Right ventricle myocardium inferior (tissue), 1 donor: ENCODE data around the gene BHLHE23. TPM values are rescaled to one million over a fixed set of nuclear protein-coding genes. Genes with fewer than 3 reads are reported as not detected.

Experiments used
- ATAC-seq: fragments of 200-7000 bp; cut with Tn5 transposase; one replicate; pipeline ENCODE4 v1.9.1; 2020; ENCODE audit warnings: mild to moderate bottlenecking, moderate library complexity
- DNase-seq: peaks from one replicate; pipeline ENCODE4 v3.0.0; 2021; ENCODE audit errors: missing footprints
- intact Hi-C: fragments of 100-400 bp; cut with DNase I; formaldehyde crosslinking; loops from one replicate; pipeline ENCODE4 v1.11.0; 2022
- total RNA-seq: library from RNA; stranded (reverse); fragmentation: NEBNext Ultra II Directional; extraction: Animal tissue kit (Norgen Biotek cat#: 25700); gene quantifications from one replicate; pipeline ENCODE4 v1.2.1, GENCODE V29; 2021
- donor health status: DM: no; HTN: yes; CAD: no; lungs with severe emphysema.

The BHLHE23 gene
- total RNA-seq, 1 donor from 2014 or later: not detected

DNA sequence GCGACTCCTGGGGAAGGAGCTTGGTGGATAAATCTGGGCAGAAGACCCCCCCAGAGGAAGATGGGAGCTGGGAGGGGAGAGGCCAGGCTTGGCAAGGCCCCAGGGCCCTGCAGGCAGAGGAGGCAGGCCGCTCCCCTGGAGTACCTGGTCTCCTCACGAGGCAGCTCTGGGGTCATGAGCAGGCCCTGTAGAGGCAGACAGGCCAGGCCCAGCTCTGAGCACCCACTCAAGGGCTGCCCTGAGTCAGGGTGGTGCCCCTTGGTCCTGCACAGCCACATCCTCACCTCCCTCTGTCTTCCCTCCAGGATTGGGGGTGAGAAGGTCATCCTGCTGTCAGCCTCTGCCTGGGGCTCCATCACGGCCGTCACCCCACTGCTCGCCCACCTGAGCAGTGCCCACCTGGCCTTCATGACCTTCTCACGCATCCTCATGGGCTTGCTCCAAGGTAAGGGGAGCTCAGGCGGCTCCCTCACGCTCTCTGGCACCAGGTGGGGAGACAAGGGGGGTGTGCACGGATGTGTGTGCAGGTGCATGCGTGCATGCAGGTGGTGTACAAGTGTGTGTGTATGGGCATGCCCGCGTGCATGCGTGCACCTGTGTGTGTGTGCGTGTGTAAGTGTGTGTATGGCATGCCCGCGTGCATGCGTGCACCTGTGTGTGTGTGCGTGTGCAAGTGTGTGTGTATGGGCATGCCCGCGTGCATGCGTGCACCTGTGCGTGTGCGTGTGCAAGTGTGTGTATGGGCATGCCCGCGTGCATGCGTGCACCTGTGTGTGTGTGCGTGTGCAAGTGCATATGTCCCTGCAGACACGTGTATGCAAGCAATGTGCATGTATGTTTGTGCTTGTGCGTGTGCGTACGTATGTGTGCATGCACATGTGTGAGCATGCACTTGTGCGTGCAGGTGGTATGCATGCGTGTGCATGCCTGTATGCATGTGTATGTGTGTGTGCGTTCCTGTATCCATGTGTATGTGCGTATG is 49.3 kb downstream of the BHLHE23 start:
- intact Hi-C loops: no loop called here
- ATAC-seq (no peak), DNase-seq (peak; percentile 45)

- ATAC-seq: no peak
- intact Hi-C loops: no loop called here
- peak; percentile 61 for DNase-seq
Observed at GRCh38 chr20:62956387-62957135, 50.2 kb downstream of the BHLHE23 start.

Other genes with a start within 250 kb of the BHLHE23 start
- 10.0 TPM for gene MRGBP, start 210.5 kb downstream of the BHLHE23 start, total RNA-seq
- 22.5 TPM for gene OGFR, start 202.1 kb downstream of the BHLHE23 start, total RNA-seq
- 5.5 TPM for gene COL9A3, start 189.9 kb downstream of the BHLHE23 start, total RNA-seq
- 6.0 TPM for gene TCFL5, start 145.1 kb downstream of the BHLHE23 start, total RNA-seq
- gene DIDO1, start 80.5 kb downstream of the BHLHE23 start, total RNA-seq: 33.5 TPM
- gene GID8, start 68.8 kb downstream of the BHLHE23 start, total RNA-seq: 16.1 TPM
- 0.41 TPM for gene SLC17A9, start 54.3 kb downstream of the BHLHE23 start, total RNA-seq
- gene YTHDF1, start 209.2 kb upstream of the BHLHE23 start, total RNA-seq: 22.9 TPM
- gene BIRC7, start 228.9 kb upstream of the BHLHE23 start, total RNA-seq: not detected
- gene NKAIN4, start 247.5 kb upstream of the BHLHE23 start, total RNA-seq: not detected